Stomach (tissue), 9 donors: ENCODE data around the gene SHE. TPM values are rescaled to one million over a fixed set of nuclear protein-coding genes. Genes with fewer than 3 reads are reported as not detected.

Source experiments
- DNase-seq, 2 donors: peaks; one replicate each; pipeline versions ENCODE4 v3.0.0 to v3.0.0-alpha.2; 2013 to 2019
- H3K27ac ChIP-seq, 5 donors: fragments of 200-600 bp in 4 of 5; sonication (generic) in 4 of 5; one replicate each; pipeline ENCODE4 v1.5.1; 2013 to 2019; ENCODE audit warnings: mild to moderate bottlenecking in 1 of 5, moderate library complexity in 1 of 5
- H3K27me3 ChIP-seq, 3 donors: fragments of 200-600 bp; sonication (generic); one replicate each; pipeline ENCODE4 v1.5.1; 2017 to 2019; ENCODE audit warnings: mixed run types in 1 of 3
- H3K36me3 ChIP-seq, 4 donors: fragments of 200-600 bp; sonication (generic); 1 replicate in 3 of 4; 2 replicates in 1 of 4; pipeline ENCODE4 v1.5.1; 2016 to 2019
- H3K4me1 ChIP-seq, 4 donors: fragments of 200-600 bp; sonication (generic); one replicate each; pipeline ENCODE4 v1.5.1; 2016 to 2019
- H3K4me3 ChIP-seq, 4 donors: fragments of 200-600 bp; sonication (generic) in 3 of 4; one replicate each; pipeline ENCODE4 v1.5.1; 2016 to 2019; ENCODE audit warnings: mild to moderate bottlenecking in 1 of 4
- H3K9me3 ChIP-seq, 4 donors: fragments of 200-600 bp; sonication (generic); one replicate each; pipeline ENCODE4 v1.5.1; 2016 to 2019
- CTCF ChIP-seq, 7 experiments: fragments of 450-650 bp in 4 of 7; fragments of 200-600 bp in 3 of 7; sonication (generic) in 3 of 7; IDR thresholded peaks; one replicate each; pipeline ENCODE4 v1.5.1; 2016 to 2019; ENCODE audit warnings: antibody characterized with exemption in 7 of 7, control low read depth in 2 of 7, mild to moderate bottlenecking in 1 of 7
- EP300 ChIP-seq: sonication (generic); formaldehyde crosslinking; IDR thresholded peaks from one replicate; pipeline ENCODE4 v1.6.1; 2017; ENCODE audit warnings: antibody characterized with exemption
- POLR2A ChIP-seq, 4 donors: fragments of 450-650 bp; IDR thresholded peaks; one replicate each; pipeline ENCODE4 v1.6.1; 2016; ENCODE audit warnings: antibody characterized with exemption in 4 of 4, control low read depth in 2 of 4, mild to moderate bottlenecking in 1 of 4, moderate library complexity in 1 of 4
- POLR2AphosphoS5 ChIP-seq, 3 donors: sonication (generic); formaldehyde crosslinking; IDR thresholded peaks; one replicate each; pipeline ENCODE4 v1.6.1; 2016; ENCODE audit warnings: antibody characterized with exemption in 3 of 3
- WGBS, 5 donors: extraction: QIAGEN DNeasy Blood & Tissue Kit in 3 of 5; methylation state at CpG; one replicate each; pipeline versions ENCODE4 v1.1.5 to v1.1.7; 2013 to 2018; 5-methylcytosine and 5-hydroxymethylcytosine counted together
- intact Hi-C: fragments of 100-400 bp; cut with DNase I; formaldehyde crosslinking; loops from one replicate; pipeline ENCODE4 v1.15.1; 2023; ENCODE audit warnings: low total_unique reads
- polyA plus RNA-seq, 3 donors: library from polyadenylated mRNA; stranded (reverse); fragments of 200-250 nt; gene quantifications; one replicate each; pipeline ENCODE4 v1.2.3, GENCODE V29; 2013
- total RNA-seq, 5 donors: library from RNA; depleted of rRNA; stranded (reverse); fragments of >200 nt; gene quantifications; one replicate each; pipeline versions ENCODE4 v1.1.0 to v1.2.3, GENCODE V29; 2014 to 2016
- donor health status: healthy with polysubstance abuse.
- donor health status: Bipolar disorder and iron deficiency.
- donor health status: healthy.

The SHE gene
- total and polyA plus RNA-seq, 8 donors = 0.87 to 13.8 (median 4.5) TPM

- TF ChIP-seq POLR2A (IDR thresholded peaks at IDR 0.05) (no peak), EP300 (no peak), CTCF (IDR thresholded peaks at IDR 0.05) (no peak), POLR2AphosphoS5 (IDR thresholded peaks at IDR 0.05) (no peak)
- no peaks in the 10 kb centered on the region for H3K27me3 ChIP-seq
- H3K9me3 ChIP-seq = no peaks in the 10 kb centered on the region
- H3K4me1 ChIP-seq = peaks cover 0 to 42% (median 9%) of the 10 kb centered on the region in 4 donors
- 70 to 83% (median 80%) methylated on average over 7 to 12 of the region's 12 CpGs for WGBS, 5 donors
- DNase-seq = no peak
- peaks cover 9 to 30% (median 28%) of the 10 kb centered on the region in 4 donors for H3K36me3 ChIP-seq
- peak overlapping the region in 2 of 5 donors; percentile 20 to 24 for H3K27ac ChIP-seq
- no peak overlapping the region for H3K4me3 ChIP-seq
- intact Hi-C loops = loop anchor here (10.0 kb wide), 1 partner anchor 64 kb away; the partner anchor contains the start of gene IL6R
Measured at GRCh38 chr1:154468535-154469250, 33.5 kb downstream of the SHE start.

- Histone ChIP-seq H3K4me1 (peaks cover 0 to 53% (median 15%) of the 10 kb centered on the region in 4 donors), H3K9me3 (no peaks in the 10 kb centered on the region), H3K36me3 (peaks cover 9 to 33% (median 29%) of the 10 kb centered on the region in 4 donors), H3K27ac (peak overlapping the region in 1 of 5 donors; percentile 1), H3K27me3 (no peaks in the 10 kb centered on the region), H3K4me3 (no peak overlapping the region)
- TF ChIP-seq POLR2AphosphoS5 (IDR thresholded peaks at IDR 0.05) = no peak
- no peak for TF ChIP-seq CTCF (IDR thresholded peaks at IDR 0.05)
- no peak for TF ChIP-seq POLR2A (IDR thresholded peaks at IDR 0.05)
- no peak for TF ChIP-seq EP300
- intact Hi-C loops = loop anchor here (10.0 kb wide), 1 partner anchor 63 kb away; the partner anchor contains the start of gene IL6R
- 86 to 94% (median 91%) methylated on average over 11 of the region's 11 CpGs for WGBS, 5 donors
- DNase-seq = no peak
Measured at GRCh38 chr1:154467434-154468102, 34.6 kb downstream of the SHE start.

- intact Hi-C loops = loop anchor here (10.0 kb wide), 1 partner anchor 62 kb away; the partner anchor contains the start of gene IL6R
- peak overlapping the region in 3 of 5 donors; percentile 5 to 18 (median 17) for H3K27ac ChIP-seq
Measured at GRCh38 chr1:154466921-154467417, 35.2 kb downstream of the SHE start.

More at GRCh38 chr1:154466921-154467417, 35.2 kb downstream of the SHE start:
- Histone ChIP-seq H3K27me3 (no peaks in the 10 kb centered on the region), H3K36me3 (peaks cover 9 to 37% (median 29%) of the 10 kb centered on the region in 4 donors), H3K9me3 (no peaks in the 10 kb centered on the region), H3K4me1 (peaks cover 0 to 58% (median 15%) of the 10 kb centered on the region in 4 donors), H3K4me3 (no peak overlapping the region)
- peak in 1 of 7 experiments; percentile 6 for TF ChIP-seq CTCF (IDR thresholded peaks at IDR 0.05)
- no peak for TF ChIP-seq POLR2A (IDR thresholded peaks at IDR 0.05)
- 46 to 62% (median 55%) methylated on average over 8 of the region's 8 CpGs for WGBS, 5 donors
- DNase-seq = no peak
